T47D (cell line): Measurements from ENCODE around the gene GNAI2.

ENCODE experiments used
- DNase-seq, 2 experiments: peaks; one replicate each; pipeline versions ENCODE4 v3.0.0 to v3.0.0-alpha.2; 2011 to 2012; ENCODE audit warnings: low read depth in 1 of 2, low spot score in 1 of 2
- JUND ChIP-seq: IDR thresholded peaks from 2 replicates; pipeline ENCODE4 v1.6.1; 2012; ENCODE audit warnings: low read depth
- in situ Hi-C: cut with HindIII; loops from 2 replicates; pipeline ENCODE4 v1.10.0; 2016; ENCODE audit warnings: low sequenced_read_pairs, low pct_unique_long_range_greater_than_20kb

Gene GNAI2

GRCh38 chr3:50235716-50236483 lies at the start of gene GNAI2:
Gene GNAI2 (plus strand): TSS chr3:50236204. CDS start chr3:50236336, 132 bp downstream.
- peak; percentile 91 to 98 for DNase-seq
- TF ChIP-seq JUND, result no peak
- in situ Hi-C loops, result no loop called here

GRCh38 chr3:50187750-50188149 lies 48.3 kb upstream of the GNAI2 start:
- DNase-seq, result no peak
- TF ChIP-seq JUND, result no peak
- in situ Hi-C loops, result no loop called here

- DNase-seq, result peak; percentile 59 to 84
- in situ Hi-C loops, result no loop called here
- no peak for TF ChIP-seq JUND
These were observed 46.7 kb upstream of the GNAI2 start for GRCh38 chr3:50189274-50189673.

- DNase-seq, result no peak
- in situ Hi-C loops, result no loop called here
- no peak for TF ChIP-seq JUND
These were observed 46.0 kb upstream of the GNAI2 start for GRCh38 chr3:50189989-50190388.

GRCh38 chr3:50190936-50191660 lies 44.9 kb upstream of the GNAI2 start, which contains the start of gene GNAT1:
Gene GNAT1 (plus strand): TSS chr3:50191610. CDS start chr3:50191726, 116 bp downstream.
- in situ Hi-C loops, result no loop called here
- no peak for DNase-seq
- no peak for TF ChIP-seq JUND

- TF ChIP-seq JUND, result no peak
- in situ Hi-C loops, result no loop called here
- no peak for DNase-seq
These were observed 43.9 kb upstream of the GNAI2 start for GRCh38 chr3:50192124-50192523.

GRCh38 chr3:50192689-50193141 lies 43.3 kb upstream of the GNAI2 start:
- TF ChIP-seq JUND, result no peak
- DNase-seq, result peak; percentile 66 to 91
- in situ Hi-C loops, result no loop called here

GRCh38 chr3:50193286-50193685 lies 42.7 kb upstream of the GNAI2 start:
- in situ Hi-C loops, result no loop called here
- DNase-seq, result no peak
- TF ChIP-seq JUND, result no peak

- no peak for TF ChIP-seq JUND
- in situ Hi-C loops, result no loop called here
- DNase-seq, result no peak
These were observed 42.3 kb upstream of the GNAI2 start for GRCh38 chr3:50193746-50194127.

GRCh38 chr3:50194128-50194902 lies 41.7 kb upstream of the GNAI2 start:
- in situ Hi-C loops, result no loop called here
- peak in 1 of 2 experiments; percentile 28 for DNase-seq
- no peak for TF ChIP-seq JUND

- no peak for TF ChIP-seq JUND
- in situ Hi-C loops, result no loop called here
- peak in 1 of 2 experiments; percentile 48 for DNase-seq
These were observed 41.0 kb upstream of the GNAI2 start for GRCh38 chr3:50194903-50195500.
